ENCODE results near the gene PROCR.
"Not testable (repeated sequence)": the region's sequence is repeated elsewhere in the genome, so short reads cannot be mapped to it uniquely, and the experiment has no call there.

Gene PROCR

DNA sequence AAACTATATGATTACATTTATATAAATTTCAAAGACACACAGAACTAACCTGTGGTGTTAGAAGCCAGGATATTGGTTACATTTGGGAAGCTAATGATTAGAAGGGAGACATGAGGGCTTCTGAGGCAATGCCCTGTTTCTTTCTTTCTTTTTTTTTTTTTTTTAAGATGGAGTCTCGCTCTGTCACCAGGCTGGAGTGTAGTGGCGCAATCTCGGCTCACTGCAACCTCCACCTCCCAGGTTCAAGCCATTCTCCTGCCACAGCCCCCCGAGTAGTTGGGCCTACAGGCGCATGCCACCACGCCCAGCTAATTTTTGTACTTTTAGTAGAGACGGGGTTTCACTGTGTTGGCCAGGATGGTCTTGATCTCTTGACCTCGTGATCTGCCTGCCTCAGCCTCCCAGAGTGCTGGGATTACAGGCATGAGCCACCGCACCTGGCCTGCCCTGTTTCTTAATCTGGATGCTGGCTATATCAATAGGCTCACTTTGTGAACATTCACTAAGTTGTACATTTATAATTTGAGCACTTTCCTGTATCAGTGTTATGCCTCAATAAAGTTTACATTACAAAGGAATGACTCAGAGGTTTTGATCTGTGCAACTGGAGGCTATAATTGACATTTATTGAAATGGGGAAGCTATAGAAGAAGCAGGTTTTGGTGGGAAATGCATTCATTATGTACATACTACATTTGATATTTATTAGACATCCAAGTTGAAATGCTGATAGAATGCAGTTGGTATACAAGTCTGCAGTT is 21.3 kb downstream of the PROCR start:
- DNase-seq, result not testable (repeated sequence)

DNA sequence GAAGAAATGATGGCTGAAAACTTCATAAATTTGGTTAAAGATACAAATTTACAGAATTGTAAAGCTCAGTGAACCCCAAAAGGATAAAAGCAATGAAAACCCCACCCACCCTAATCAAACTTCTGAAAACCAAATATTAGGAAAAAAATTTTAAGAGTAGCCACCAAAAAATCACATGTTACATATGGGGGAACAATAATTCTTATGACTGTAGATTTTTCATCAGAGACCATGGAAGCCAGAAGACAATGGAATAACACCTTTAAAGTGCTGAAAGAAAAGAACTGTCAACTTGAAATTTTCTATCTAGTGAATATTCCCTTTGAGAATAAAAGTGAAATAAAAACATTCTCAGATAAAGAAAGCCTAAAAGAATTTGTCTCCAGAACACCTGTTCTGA is 24.4 kb downstream of the PROCR start:
- DNase-seq, result no peak

DNA sequence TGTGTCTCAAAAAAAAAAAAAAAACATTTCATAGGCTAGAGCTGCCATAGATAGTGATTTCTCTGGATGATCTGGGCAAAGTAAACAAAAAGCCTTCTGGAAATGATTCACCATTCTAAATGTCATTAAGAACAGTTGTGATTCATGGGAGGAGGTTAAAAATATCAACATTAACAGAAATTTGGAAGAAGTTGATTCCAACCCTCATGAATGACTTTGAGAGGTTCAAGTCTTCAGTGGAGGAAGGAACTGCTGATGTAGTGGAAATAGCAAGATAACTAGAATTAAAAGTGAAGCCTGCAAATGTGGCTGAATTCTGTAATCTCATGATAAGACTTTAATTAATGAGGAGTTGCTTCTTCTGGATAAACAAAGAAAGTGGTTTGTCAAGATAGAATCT is 27.9 kb downstream of the PROCR start:
- no peak for DNase-seq

DNA sequence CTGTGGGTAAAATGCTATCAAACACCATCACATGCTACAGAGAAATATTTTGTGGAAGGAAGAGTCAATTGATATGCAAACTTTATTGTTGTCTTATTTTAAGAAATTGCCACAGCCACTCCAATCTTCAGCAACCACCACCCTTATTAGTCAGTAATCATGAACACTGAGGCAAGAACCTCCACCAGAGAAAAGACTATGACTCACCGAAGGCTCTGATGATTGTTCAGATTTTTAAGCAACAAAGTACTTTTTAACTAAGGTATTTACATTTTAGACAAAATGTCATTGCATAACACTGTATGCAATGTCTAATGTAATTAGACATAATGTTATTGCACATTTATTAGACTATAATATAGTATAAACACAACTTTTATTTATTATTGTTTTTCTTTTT is 28.4 kb downstream of the PROCR start:
- no peak for DNase-seq

DNA sequence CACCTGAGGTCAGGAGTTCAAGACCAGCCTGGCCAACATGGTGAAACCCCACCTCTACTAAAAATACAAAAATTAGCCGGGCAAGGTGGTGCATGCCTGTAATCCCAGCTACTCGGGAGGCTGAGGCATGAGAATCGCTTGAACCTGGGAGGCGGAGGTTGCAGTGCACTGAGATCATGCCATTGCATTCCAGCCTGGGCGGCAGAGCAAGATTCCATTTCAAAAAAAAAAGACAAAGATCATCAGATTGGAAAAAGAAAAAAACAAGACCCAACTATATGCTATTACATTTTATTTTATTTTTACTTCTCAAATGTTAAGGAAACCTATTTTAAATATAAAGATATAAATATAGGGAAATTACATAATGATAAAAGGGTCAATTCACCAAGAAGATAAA is 29.6 kb downstream of the PROCR start:
- not testable (repeated sequence) for DNase-seq

DNA sequence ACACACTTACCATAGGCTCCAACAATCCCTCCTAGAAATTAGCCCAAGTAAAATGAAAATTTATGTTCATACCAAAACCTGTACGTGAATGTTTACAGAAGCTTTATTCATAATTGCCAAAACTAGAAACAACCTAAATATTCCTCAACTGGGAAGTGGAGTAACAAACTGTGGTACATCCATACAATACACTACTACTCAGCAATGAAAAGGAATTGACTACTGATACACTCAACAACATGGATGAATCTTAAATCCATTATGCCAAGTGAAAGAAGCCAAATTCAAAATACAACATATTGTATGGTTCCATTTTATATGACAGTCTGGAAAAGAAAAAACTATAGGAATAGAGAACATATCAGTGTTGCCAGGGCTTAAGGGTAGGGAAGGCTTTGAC is 34.9 kb downstream of the PROCR start:
- DNase-seq, result no peak

DNA sequence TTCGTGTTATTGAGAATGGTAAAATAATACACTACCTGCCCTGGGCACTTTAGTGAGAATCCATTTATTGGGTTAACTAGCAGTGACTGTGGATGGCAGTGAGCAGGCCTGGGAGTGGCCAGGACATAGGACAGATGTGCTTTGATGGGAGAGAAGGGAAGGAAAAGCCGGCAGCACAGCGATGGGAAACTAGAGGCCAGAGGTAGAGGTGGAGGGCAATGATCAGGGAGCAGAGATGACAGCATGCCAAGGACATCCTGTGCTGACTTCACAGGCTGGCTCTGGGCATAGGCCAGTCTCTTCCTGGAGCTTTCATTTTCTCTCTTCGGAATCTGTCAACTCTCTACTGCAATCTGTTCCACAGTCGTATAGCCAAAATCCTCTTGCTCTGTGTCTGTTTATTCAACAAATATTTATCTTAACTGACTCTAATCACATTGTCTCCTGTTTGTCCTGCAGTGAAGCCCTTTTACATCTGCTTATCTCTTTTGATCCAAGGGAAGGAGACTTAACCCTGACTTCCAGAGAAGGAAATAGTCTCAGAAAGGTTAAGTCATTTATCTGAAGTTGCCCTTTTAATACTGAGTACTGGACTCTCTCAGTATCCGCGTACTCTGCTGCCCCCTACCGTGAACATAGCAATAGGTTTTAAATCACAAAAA is 36.2 kb downstream of the PROCR start:
- peak; percentile 85 for DNase-seq

DNA sequence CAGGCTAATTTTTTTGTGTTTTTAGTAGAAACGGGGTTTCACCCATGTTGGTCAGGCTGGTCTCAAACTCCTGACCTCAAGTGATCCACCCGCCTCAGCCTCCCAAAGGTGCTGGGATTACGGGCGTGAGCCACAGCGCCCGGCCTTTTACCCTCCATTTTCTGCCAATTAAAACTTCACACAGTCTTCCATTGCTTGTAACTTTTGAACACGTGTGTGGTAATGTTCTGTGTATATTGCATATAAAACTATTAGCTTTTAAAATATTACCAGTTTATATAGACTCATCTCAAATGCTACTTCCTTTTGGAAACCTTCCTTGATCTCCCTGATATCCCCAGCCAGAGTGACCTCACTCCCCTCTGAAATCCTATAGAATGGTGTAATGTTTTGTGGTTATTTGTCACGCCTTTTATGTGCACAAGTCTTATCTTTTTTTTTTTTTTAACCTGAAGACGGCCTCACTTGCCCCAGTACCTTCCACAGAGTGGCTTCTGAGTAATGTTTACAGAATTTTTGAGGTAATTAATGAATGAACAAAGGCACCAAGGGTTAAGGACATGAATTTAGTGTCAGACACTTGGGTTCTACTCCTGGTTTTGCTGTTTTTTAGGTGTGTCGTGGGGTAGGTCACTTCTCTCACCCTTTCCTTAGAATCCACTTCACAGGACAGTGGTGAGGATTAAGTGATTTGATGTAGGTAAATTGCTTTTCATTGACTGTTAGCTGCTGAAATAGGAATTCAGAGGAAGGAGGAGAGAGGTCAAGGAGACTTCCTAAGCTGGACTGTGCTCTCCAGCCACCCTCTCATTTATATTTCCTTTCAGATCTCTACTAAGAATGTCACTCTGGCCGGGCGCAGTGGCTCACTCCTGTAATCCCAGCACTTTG is 43.4 kb downstream of the PROCR start:
- DNase-seq, result no peak

DNA sequence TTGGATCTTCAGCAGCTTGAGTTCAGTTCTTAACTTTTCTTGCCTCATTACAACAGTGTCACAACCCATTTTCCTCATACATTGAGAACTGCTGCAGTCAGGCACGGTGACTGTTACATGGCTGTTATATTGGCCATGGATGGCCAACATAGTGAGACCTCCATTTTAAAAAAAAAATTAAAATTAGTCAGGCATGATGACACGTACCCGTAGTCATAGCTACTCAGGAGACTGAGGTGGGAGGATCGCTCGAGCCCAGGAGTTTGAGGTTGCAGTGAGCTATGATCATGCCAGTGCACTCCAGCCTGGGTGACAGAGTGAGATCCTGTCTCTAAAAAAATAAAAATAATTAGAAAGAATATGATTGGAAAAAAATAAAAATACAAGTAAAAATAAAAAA is 44.7 kb downstream of the PROCR start:
- no peak for DNase-seq

DNA sequence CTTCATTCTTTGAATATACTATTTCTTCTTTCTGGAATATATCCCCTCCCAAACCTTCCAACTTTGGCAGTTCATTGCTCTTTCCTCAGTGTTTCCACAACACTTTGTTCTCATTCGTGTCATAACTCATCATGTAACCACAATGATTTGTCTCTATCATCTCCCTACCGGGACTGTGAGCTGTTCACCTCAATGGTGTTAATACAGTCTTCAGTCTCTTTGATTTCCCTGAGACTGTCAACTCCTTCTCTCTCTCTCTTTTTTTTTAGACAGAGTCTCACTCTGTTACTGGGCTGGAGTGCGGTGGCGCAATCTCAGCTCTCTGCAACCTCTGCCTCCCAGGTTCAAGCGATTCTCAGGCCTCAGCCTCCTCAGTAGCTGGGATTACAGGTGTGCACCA is 52.1 kb downstream of the PROCR start:
- DNase-seq, result no peak

DNA sequence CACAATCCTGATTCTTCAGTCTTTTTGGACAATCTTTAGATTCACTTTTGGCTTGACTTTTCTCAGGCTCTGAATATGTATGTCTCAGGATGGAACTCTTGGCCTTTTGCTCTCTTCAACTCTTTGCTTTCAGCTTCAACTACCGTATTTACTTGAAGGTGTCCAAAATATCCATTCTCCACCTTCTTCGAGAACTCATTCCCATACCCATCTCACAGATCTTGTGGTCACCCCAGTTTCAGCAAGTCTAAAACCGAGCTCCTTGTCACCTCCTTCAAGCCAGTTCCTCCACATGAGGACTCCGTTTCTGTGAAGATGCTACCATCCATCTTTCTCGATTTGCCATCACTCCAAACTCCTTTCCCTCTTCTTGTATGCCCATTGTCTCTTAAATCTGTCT is 52.7 kb downstream of the PROCR start:
- no peak for DNase-seq

DNA sequence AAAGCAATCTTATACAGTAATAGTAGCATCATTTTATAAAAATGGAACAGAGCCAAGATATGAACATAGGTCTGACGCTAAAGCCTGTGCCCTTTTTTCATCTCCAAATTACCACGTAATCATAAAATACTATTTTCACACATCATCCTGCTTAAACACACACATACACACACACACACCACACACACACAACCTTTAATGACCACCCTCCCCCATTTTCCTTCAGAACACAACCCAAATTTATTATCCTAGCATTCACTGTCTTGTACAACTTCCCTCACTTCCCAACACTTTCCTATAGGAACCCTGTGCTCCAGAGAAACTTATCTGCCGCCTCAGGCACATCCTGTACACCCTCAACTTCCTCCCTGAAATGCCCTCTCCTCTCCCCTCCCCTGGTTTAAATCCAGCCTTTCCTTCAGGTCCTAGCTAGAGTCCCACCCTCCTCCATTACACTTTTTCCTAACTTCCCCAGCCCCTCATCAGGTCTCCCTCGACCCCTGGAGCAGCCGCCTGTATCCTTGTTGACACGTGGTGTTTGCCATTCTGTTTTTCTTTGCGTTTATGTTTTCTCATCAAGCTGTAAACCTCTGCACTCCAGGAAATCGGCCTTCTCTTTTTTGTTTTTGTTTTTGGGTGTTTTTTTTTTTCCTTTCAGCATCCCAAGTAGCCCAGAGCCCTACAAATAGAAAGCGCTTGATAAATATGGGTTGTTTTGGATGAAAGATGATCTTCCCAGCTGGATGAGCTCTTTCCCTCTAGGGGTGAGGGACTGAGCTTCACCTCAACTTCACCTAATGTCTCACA is 53.6 kb downstream of the PROCR start:
- DNase-seq, result no peak

DNA sequence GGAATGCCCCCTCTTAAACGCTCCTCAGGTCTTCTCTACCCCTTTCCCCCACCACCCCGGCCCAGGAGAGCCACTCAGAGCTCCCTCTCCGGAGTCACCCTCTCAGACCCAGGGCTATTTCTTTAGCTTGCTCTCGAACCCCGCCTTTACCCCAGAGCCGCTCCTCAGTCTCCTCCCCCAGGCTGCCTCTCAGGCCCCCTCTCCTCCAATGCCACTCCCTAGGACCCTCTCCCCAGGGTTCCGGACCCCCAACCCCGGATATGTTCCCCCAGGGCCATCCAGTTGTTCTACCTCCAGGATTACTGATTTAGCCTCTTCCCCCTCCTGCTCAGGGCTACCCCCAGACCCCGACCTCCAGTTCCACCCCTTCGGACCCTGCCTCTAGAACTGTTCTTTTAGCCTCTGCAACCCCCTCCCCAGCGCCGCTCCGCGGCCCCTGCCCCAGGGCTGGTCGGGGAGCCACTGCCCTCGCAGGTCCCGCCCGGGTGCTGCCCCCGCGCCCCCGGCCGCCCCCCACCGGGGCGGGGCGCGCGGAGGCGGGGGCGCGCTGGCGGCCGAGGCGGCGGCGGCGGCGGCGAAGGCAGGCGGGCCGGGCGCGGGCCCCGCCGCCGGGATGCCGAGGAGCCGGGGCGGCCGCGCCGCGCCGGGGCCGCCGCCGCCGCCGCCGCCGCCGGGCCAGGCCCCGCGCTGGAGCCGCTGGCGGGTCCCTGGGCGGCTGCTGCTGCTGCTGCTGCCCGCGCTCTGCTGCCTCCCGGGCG is 54.4 kb downstream of the PROCR start, which contains the start of gene MMP24:
Gene MMP24 (plus strand): TSS at position 565 of the 758 bp plus-strand sequence. CDS start 49 bp downstream, at position 614.
- DNase-seq, result no peak
